Measurements from ENCODE around the gene ACSS1.

ACSS1 gene

DNA sequence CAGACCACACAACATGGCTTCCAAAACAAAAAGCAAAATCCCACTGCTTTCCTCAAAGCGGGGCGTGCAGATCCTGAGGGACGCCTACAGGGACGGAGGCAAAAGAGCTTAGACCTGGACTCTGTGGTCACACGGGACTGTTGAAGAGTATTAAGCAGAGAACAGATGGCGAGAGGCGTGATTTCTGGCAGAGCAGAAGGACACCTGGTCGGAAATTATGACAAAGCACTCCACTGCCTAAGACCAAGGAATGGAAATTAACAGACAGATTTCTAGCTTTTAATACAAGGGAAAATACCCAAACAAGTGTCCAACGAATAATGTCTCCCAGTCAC lies 93.5 kb downstream of the ACSS1 start:
- no peak for TF ChIP-seq GATA3 (IDR thresholded peaks at IDR 0.05; ENCODE audit: low read depth, low read length)
- TF ChIP-seq GATA2 (IDR thresholded peaks at IDR 0.05; ENCODE audit: low read depth, low read length), result no peak

DNA sequence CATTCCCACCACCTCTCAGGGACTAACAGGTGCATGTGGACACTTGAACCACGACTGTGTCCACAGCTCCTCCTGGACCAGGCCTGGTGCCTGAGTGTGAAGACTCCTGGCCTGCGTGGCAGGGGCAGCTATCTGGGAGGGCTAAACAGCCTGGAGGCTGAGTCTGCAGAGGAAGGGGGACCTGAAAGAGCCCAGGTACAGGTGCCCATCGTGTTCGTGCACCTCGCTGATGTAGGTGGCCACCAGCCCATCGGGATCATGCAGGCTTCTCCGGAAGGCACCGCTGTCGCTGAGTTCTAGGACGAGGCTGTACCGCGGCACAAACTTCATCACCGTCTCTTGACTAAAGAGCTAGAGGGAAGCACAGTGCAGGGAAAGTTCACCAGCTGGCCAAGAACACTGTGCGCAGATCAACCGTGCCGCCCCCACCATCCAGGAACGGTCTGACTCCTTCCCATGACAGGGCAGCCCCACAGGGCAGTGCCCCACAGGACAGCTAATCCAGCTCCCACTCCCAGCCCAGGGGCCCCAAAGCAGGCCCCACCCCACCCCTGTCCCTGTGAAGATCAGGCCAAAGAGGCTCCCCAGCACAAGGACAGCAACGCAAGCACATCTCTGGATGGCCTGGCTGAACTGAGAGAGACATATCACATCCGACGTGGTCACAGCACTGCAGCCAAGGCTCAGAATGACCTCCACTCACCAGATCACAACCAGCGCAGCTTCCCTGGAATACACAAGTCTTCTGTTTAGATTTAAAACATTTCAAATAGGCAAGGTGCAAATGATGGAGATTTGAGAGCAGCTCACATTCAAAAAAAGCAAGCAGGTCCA lies 94.0 kb downstream of the ACSS1 start:
- TF ChIP-seq GATA2 (IDR thresholded peaks at IDR 0.05; ENCODE audit: low read depth, low read length), result no peak
- TF ChIP-seq GATA3 (IDR thresholded peaks at IDR 0.05; ENCODE audit: low read depth, low read length), result no peak

DNA sequence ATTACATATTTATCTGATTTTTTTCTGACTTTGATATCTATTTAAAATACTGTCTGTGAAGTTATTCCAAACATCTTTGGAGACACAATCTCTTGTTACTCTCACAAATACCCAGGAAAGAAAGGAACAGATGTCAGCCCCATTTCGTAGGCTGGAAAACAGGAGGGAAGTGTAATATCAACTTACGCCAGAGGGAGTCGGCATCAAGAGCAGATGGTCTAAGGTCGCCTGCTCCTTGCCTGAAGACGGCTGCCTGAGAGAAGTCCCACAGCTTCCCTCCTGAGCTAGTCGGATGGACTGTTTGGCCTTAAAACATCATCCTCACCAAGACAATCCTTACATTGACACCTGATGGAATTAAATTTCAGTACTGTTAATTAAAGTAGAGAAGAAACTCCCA lies 95.4 kb downstream of the ACSS1 start:
- no peak for TF ChIP-seq GATA2 (IDR thresholded peaks at IDR 0.05; ENCODE audit: low read depth, low read length)
- no peak for TF ChIP-seq GATA3 (IDR thresholded peaks at IDR 0.05; ENCODE audit: low read depth, low read length)

DNA sequence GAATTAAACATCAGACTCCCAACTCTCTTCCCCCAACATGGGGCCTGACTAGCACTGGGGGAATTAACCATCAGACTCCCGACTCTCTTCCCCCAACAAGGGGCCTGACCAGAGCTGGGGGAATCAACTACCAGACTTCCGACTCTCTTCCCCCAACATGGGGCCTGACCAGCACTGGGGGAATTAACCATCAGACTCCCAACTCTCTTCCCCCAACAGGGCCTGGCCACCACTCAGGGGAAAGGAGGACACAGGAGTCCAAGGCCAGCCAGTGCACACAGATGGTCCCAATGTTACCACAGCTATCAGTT lies 95.8 kb downstream of the ACSS1 start:
- TF ChIP-seq GATA3 (IDR thresholded peaks at IDR 0.05; ENCODE audit: low read depth, low read length) (no peak), GATA2 (IDR thresholded peaks at IDR 0.05; ENCODE audit: low read depth, low read length) (no peak)

DNA sequence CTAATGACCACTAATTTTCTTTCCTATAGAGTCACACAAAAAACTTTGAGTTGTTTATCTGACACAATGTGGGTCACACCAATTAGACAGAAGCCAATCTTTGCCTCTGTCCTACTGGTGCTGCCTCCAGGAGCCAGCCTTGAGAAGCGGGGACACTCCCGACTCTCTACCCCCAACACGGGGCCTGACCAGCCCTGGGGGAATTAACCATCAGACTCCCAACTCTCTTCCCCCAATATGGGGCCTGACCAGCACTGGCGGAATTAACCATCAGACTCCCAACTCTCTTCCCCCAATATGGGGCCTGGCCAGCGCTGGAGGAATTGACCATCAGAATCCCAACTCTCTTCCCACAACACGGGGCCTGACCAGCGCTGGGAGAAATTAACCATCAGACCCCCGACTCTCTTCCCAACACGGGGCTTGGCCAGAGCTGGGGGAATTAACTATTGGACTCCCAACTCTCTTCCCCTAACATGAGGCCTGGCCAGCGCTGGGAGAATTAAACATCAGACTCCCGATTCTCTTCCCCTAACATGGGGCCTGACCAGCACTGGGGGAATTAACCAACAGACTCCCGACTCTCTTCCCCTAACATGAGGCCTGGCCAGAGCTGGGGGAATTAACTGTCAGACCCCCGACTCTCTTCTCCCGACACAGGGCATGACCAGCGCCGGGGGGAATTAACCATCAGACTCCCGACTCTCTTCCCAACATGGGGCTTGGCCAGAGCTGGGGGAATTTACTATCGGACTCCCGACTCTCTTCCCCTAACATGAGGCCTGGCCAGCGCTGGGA lies 96.4 kb downstream of the ACSS1 start:
- TF ChIP-seq GATA2 (IDR thresholded peaks at IDR 0.05; ENCODE audit: low read depth, low read length) (no peak), GATA3 (IDR thresholded peaks at IDR 0.05; ENCODE audit: low read depth, low read length) (no peak)

DNA sequence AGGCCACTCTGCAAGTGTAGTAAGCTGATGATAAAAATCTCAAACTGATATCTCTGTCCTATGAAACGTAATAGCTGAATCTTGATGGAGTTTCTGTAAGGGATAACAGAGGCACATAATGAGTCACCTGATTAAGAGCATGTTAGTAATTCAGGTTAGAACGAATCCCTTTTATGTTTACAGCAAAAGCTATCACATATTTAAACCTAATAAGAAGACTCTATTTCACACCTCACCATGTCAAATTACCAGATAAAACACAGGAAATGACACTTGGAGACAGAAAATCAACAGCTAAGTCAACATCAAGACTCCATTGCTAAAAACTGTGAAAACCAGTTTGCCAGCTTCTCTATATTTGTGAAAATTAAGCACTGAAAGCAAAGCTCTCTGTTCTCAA lies 97.1 kb downstream of the ACSS1 start:
- no peak for TF ChIP-seq GATA2 (IDR thresholded peaks at IDR 0.05; ENCODE audit: low read depth, low read length)
- TF ChIP-seq GATA3 (IDR thresholded peaks at IDR 0.05; ENCODE audit: low read depth, low read length), result no peak

DNA sequence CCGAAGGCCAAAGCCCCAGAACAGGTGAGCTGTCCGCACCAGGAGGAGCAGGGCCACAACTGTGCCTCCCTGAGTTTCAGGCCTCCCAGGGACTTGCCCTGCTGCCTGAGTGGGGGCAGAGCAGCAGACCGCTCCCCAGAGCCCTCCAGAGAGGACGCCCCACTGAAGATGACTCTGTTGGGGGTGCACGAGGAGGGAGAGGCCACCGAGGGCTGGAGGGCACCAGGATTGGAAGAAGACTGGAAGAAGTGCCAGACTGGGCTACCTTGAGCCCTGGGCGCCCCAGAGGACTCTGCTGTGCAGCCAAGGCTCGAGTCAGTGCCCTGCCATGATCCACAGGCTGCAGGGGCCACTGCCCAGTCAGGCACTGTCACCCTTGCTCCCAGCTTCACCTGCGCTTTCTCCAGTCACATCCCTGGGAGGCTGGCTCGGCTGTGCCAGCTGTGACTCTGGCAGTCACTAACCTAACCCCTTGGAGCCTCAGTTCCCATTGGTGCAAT lies 97.6 kb downstream of the ACSS1 start:
- TF ChIP-seq GATA2 (IDR thresholded peaks at IDR 0.05; ENCODE audit: low read depth, low read length) (no peak), GATA3 (IDR thresholded peaks at IDR 0.05; ENCODE audit: low read depth, low read length) (no peak)

DNA sequence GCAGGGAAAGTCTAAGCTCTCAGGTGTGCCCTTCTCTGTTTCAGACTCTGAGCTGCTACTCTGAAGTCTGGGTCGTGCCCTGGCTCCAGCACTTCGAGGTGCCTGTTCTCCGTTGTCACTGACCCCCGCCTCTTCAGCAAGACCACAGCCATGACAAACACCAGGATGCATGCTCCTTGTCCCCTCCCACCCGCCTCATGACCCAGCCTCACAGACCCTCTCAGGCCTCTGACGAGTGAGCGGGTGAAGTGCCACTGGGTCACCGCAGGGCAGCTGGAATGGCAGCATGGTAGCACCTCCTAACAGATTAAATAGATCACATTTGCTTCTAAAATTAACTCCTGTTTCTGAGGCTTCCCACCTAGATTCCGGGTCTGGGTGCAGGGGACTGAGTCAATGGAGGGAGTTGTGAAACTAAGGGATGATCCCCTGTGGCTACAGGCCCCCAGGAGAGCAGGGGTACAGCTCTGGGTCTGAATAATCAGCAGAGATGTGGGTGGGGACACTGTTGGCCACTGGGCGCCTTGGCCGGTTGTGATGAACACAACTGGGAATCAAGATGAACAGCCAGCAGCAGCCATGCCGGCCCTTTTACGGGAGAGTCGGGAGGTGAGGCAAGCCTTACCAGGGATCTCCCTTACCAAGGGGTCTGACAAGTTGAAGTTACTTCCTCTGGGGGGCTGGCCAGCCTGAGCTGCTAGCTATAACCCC lies 98.2 kb downstream of the ACSS1 start:
- TF ChIP-seq GATA3 (IDR thresholded peaks at IDR 0.05; ENCODE audit: low read depth, low read length) (no peak), GATA2 (IDR thresholded peaks at IDR 0.05; ENCODE audit: low read depth, low read length) (no peak)

DNA sequence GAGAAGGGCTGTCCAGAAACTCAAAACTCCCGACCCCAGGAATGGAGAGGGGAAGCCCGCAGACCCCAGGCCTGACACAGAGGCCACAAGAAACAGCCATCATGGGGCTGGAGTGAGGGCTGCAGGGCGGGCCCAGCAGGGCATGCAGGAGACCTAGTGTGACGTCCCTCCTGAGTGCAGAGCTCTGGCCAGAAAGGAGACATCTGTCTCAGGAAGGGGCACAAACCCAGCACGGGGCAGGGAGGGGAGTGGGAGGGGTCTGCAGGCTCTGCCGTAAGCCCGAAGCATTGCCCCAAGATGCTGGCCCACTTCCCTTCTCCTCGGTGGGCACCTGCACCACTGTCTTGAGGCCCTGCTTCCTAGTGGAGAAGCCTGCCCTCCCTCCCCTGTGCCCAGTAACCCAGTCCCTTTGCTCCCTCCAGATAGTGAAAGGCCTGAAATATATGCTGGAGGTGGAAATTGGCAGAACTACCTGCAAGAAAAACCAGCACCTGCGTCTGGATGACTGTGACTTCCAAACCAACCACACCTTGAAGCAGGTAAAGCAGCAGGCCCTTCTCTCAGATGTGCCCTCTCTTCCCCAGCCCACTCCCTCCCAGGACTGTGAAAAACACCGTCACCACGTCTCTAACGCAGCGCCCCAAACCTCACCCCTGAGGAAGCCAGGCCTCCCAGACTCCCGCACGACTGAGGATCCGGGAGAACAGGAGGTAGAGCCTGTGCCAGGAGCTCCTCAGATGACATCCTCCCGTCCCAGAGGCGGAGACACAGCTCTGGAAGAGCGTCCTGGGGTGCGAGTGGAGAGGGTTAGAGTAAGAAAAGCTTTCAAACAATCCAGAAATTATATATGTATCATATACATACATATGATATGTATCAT lies 99.2 kb downstream of the ACSS1 start:
- TF ChIP-seq GATA3 (IDR thresholded peaks at IDR 0.05; ENCODE audit: low read depth, low read length), result no peak
- no peak for TF ChIP-seq GATA2 (IDR thresholded peaks at IDR 0.05; ENCODE audit: low read depth, low read length)

DNA sequence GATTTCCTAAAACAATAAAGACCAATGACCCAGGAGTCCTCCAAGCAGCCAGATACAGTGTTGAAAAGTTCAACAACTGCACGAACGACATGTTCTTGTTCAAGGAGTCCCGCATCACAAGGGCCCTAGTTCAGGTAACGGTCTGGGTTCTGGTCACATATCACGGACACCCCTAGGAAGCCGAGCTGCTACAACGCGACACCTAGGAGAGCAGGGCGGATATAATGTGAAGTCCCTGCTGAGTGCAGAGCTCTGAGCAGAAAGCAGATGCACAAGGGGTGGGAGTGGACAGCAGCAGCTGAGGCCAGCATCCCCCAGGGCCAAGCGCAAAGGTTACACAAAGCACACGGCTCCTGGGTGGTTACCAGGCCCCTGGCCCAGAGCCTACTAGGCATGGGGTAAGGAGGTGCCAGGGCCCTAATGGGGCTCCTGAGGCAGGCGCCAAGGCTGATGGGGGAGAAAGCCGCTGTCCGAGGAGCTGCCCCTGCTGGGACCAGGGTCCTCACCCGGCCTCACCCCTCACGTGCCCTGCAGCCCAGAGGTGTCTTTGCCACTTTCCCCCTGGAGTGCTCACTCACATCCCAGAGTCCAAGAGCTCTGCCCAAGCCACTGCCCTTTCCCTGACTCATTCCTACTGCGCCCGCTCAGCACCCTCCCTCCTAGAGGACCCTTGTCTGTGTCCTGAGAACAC lies 100.5 kb downstream of the ACSS1 start:
- TF ChIP-seq GATA2 (IDR thresholded peaks at IDR 0.05; ENCODE audit: low read depth, low read length) (no peak), GATA3 (IDR thresholded peaks at IDR 0.05; ENCODE audit: low read depth, low read length) (no peak)
